ENCODE results near the gene SERGEF.

SERGEF gene

DNA sequence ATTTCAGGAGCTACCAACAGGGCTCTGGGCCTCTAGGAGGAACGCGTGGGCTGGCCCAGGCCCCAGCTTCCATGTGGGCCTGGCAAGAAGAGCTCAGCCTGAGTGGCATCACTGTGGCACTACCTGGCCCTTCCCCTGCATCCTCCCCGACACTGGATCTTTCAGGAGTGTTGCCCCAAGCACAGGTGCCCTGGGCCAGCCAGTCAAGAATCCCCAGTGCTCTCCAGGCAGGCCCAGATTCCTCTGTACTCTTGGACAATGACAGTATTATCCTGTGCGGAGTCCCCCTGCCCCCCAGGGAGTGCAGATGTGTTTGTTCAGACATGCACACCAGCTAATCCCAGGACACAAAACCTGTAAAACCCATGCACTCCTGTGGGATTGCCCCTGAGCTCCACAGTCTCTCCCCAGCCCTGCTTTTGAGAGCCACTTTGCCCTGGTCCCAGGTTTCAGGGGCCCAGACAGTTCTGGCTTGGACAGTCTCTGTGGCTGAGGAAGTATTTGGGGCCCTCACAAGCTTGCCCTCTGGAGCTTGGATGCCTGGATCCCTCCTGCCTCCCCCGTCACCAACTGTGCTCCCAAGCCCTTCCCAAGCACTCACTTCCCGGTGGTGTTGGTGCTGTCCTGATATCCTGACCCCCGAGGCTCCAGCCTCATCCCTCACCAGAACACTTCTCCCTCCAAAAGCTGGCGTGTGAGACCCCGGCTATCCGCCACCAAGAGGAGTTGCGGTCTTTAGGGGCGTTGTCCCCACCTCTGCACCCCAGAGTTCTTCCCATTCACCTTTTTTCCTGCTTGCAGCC is 238.4 kb downstream of the SERGEF start:
- Histone ChIP-seq H3K9ac (ENCODE audit: low read length) (no peak overlapping the region), H3K56ac (ENCODE audit: low read length) (no peak overlapping the region), H3K27me3 (ENCODE audit: insufficient read depth, low read length, poor library complexity) (no peaks in the 10 kb centered on the region), H4K8ac (ENCODE audit: low read depth, low read length) (no peak overlapping the region), H4K5ac (ENCODE audit: low read length) (no peak overlapping the region), H3K4ac (ENCODE audit: low read depth, low read length) (no peak overlapping the region), H3K4me2 (ENCODE audit: low read length) (no peak overlapping the region), H3K18ac (ENCODE audit: low read length) (no peak overlapping the region), H2BK120ac (ENCODE audit: low read depth, low read length) (no peak overlapping the region), H3K27ac (ENCODE audit: low read depth, low read length) (no peak overlapping the region), H3K4me3 (ENCODE audit: low read length) (no peak overlapping the region), H3K79me2 (ENCODE audit: control insufficient read depth, insufficient read depth, low read length) (no peaks in the 10 kb centered on the region), H3K36me3 (ENCODE audit: control insufficient read depth, insufficient read depth, low read length) (no peaks in the 10 kb centered on the region), H2BK15ac (replicated peaks; ENCODE audit: low read depth) (no peak overlapping the region), H2BK5ac (ENCODE audit: low read length) (no peak overlapping the region), H3K23ac (ENCODE audit: low read length) (no peak overlapping the region), H3K79me1 (ENCODE audit: low read length) (no peaks in the 10 kb centered on the region), H3K4me1 (ENCODE audit: control insufficient read depth, low read depth, low read length) (no peaks in the 10 kb centered on the region), H2AK5ac (ENCODE audit: low read length) (no peak overlapping the region)
- WGBS (ENCODE audit: extremely low coverage, insufficient coverage, low lambda C conversion rate) = no CpG with 5 or more reads among the region's 12 CpGs
- no peak for DNase-seq

DNA sequence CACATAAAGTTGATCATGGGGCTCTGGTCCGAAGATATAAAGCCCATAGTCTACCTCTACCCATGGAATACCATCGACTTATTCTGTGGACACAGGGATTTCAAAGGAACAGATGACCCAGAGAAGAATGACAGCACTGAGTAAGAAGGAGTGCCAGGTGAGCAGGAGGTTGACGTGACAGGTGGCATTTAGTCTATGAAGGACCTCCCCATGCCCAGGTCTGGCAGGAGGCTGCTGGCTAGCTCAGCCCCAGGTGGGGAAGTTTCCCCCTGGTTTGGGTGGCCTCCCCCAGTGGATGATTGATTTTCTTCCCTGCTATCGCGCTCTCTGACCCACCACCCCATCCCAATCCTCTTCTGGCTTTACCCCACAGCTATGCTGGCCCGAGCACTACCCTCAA is 239.2 kb downstream of the SERGEF start:
- no peak for DNase-seq
- Histone ChIP-seq H3K79me2 (ENCODE audit: control insufficient read depth, insufficient read depth, low read length) (no peaks in the 10 kb centered on the region), H2BK15ac (replicated peaks; ENCODE audit: low read depth) (no peak overlapping the region)

DNA sequence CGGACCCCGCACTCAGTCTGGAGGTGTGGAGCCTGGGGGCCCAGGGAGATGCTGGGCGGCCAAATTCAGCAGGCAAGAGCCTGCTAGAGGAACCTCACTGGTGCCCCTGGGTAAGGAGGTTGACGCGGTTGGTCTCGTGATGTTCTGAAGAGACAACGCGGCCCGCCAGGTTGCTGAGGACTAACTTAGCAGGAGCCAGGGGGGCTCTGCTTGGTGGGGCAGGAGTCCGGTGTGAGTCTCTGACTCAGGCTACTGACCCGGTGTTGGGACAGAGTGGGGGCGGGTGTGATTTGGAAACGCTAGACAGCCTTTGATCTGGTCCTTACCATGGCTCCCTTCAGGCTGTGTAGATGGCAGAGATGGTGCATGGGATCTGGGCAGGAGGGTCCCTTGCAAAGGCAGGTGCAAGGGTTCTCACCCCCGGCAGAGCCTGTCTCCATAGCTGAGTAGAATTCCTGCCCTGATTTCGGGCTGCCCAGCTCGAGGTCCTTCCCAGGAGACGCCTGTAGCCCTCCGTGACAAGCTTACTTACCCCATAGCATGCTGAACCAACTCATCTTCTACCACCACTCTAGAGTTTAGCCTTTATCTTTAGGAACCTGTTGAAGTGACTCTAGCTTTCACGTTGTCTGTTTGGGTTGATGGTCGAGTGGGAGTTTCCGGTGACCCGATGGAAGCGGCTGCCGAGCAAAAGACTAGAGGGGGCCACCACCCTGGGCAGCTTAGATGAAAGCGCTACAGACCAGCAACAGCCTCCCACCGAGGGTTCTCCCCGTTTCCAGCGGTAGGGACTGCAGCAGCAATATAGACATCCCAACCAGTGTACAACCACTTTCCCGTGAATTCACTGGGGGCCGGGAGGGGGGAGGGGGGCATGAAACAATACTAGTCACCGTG is 239.9 kb downstream of the SERGEF start:
- Histone ChIP-seq H2AK5ac (ENCODE audit: low read length) (no peak overlapping the region), H4K5ac (ENCODE audit: low read length) (no peak overlapping the region), H2BK15ac (replicated peaks; ENCODE audit: low read depth) (no peak overlapping the region), H3K56ac (ENCODE audit: low read length) (no peak overlapping the region), H3K79me2 (ENCODE audit: control insufficient read depth, insufficient read depth, low read length) (no peaks in the 10 kb centered on the region), H3K23ac (ENCODE audit: low read length) (no peak overlapping the region), H3K4me1 (ENCODE audit: control insufficient read depth, low read depth, low read length) (no peaks in the 10 kb centered on the region), H3K18ac (ENCODE audit: low read length) (no peak overlapping the region), H3K27me3 (ENCODE audit: insufficient read depth, low read length, poor library complexity) (no peaks in the 10 kb centered on the region), H3K79me1 (ENCODE audit: low read length) (no peaks in the 10 kb centered on the region), H2BK120ac (ENCODE audit: low read depth, low read length) (no peak overlapping the region), H3K4ac (ENCODE audit: low read depth, low read length) (no peak overlapping the region), H3K36me3 (ENCODE audit: control insufficient read depth, insufficient read depth, low read length) (no peaks in the 10 kb centered on the region), H3K4me3 (ENCODE audit: low read length) (no peak overlapping the region), H4K8ac (ENCODE audit: low read depth, low read length) (no peak overlapping the region), H3K27ac (ENCODE audit: low read depth, low read length) (no peak overlapping the region), H2BK5ac (ENCODE audit: low read length) (no peak overlapping the region), H3K4me2 (ENCODE audit: low read length) (no peak overlapping the region), H3K9ac (ENCODE audit: low read length) (no peak overlapping the region)
- DNase-seq = no peak
- WGBS (ENCODE audit: extremely low coverage, insufficient coverage, low lambda C conversion rate) = no CpG with 5 or more reads among the region's 31 CpGs

More for the DNA sequence above, 239.2 kb downstream of the SERGEF start:
- Histone ChIP-seq H3K4me3 (ENCODE audit: low read length) (no peak overlapping the region), H3K4ac (ENCODE audit: low read depth, low read length) (no peak overlapping the region), H4K8ac (ENCODE audit: low read depth, low read length) (no peak overlapping the region), H3K56ac (ENCODE audit: low read length) (no peak overlapping the region), H3K23ac (ENCODE audit: low read length) (no peak overlapping the region), H3K79me1 (ENCODE audit: low read length) (no peaks in the 10 kb centered on the region), H3K36me3 (ENCODE audit: control insufficient read depth, insufficient read depth, low read length) (no peaks in the 10 kb centered on the region), H2BK5ac (ENCODE audit: low read length) (no peak overlapping the region), H4K5ac (ENCODE audit: low read length) (no peak overlapping the region), H2AK5ac (ENCODE audit: low read length) (no peak overlapping the region), H2BK120ac (ENCODE audit: low read depth, low read length) (no peak overlapping the region), H3K9ac (ENCODE audit: low read length) (no peak overlapping the region), H3K27me3 (ENCODE audit: insufficient read depth, low read length, poor library complexity) (no peaks in the 10 kb centered on the region), H3K18ac (ENCODE audit: low read length) (no peak overlapping the region), H3K4me2 (ENCODE audit: low read length) (no peak overlapping the region), H3K27ac (ENCODE audit: low read depth, low read length) (no peak overlapping the region), H3K4me1 (ENCODE audit: control insufficient read depth, low read depth, low read length) (no peaks in the 10 kb centered on the region)
- no CpG with 5 or more reads among the region's 6 CpGs for WGBS (ENCODE audit: extremely low coverage, insufficient coverage, low lambda C conversion rate)

DNA sequence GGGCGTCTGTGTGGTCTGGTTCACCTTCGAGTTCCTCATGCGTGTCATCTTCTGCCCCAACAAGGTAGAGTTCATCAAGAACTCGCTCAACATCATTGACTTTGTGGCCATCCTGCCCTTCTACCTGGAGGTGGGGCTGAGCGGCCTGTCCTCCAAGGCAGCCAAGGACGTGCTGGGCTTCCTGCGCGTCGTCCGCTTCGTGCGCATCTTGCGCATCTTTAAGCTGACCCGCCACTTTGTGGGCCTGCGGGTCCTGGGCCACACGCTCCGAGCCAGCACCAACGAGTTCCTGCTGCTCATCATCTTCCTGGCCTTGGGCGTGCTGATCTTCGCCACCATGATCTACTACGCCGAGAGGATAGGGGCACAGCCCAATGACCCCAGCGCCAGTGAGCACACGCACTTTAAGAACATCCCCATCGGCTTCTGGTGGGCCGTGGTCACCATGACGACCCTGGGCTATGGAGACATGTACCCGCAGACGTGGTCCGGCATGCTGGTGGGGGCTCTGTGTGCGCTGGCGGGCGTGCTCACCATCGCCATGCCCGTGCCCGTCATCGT is 240.9 kb downstream of the SERGEF start:
- Histone ChIP-seq H3K23ac (ENCODE audit: low read length) (no peak overlapping the region), H2AK5ac (ENCODE audit: low read length) (no peak overlapping the region), H3K4me3 (ENCODE audit: low read length) (no peak overlapping the region), H3K27me3 (ENCODE audit: insufficient read depth, low read length, poor library complexity) (no peaks in the 10 kb centered on the region), H3K56ac (ENCODE audit: low read length) (no peak overlapping the region), H3K79me2 (ENCODE audit: control insufficient read depth, insufficient read depth, low read length) (no peaks in the 10 kb centered on the region), H4K8ac (ENCODE audit: low read depth, low read length) (no peak overlapping the region), H3K27ac (ENCODE audit: low read depth, low read length) (no peak overlapping the region), H2BK15ac (replicated peaks; ENCODE audit: low read depth) (no peak overlapping the region), H4K5ac (ENCODE audit: low read length) (no peak overlapping the region), H3K36me3 (ENCODE audit: control insufficient read depth, insufficient read depth, low read length) (no peaks in the 10 kb centered on the region), H3K18ac (ENCODE audit: low read length) (no peak overlapping the region), H3K9ac (ENCODE audit: low read length) (no peak overlapping the region), H3K79me1 (ENCODE audit: low read length) (no peaks in the 10 kb centered on the region), H3K4me1 (ENCODE audit: control insufficient read depth, low read depth, low read length) (no peaks in the 10 kb centered on the region), H2BK5ac (ENCODE audit: low read length) (no peak overlapping the region), H3K4ac (ENCODE audit: low read depth, low read length) (no peak overlapping the region), H2BK120ac (ENCODE audit: low read depth, low read length) (no peak overlapping the region), H3K4me2 (ENCODE audit: low read length) (no peak overlapping the region)
- no CpG with 5 or more reads among the region's 37 CpGs for WGBS (ENCODE audit: extremely low coverage, insufficient coverage, low lambda C conversion rate)
- DNase-seq = no peak

DNA sequence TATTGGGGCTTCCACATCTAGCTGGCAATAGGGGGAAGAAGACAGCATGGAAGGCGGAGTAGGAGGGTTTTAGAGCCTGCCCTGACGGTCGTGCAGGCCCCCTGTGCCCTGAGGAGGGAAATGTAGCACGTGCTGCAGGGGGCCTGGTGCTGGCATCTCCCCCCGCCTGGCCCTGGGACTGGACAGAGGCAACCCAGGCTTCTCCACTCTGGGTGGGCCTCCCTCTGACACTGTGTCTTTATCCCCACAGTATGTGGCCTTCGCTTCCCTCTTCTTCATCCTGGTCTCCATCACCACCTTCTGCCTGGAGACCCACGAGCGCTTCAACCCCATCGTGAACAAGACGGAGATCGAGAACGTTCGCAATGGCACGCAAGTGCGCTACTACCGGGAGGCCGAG is 241.4 kb downstream of the SERGEF start:
- Histone ChIP-seq H2BK5ac (ENCODE audit: low read length) (no peak overlapping the region), H3K56ac (ENCODE audit: low read length) (no peak overlapping the region), H3K4me1 (ENCODE audit: control insufficient read depth, low read depth, low read length) (no peaks in the 10 kb centered on the region), H2BK120ac (ENCODE audit: low read depth, low read length) (no peak overlapping the region), H3K18ac (ENCODE audit: low read length) (no peak overlapping the region), H2BK15ac (replicated peaks; ENCODE audit: low read depth) (no peak overlapping the region), H3K27ac (ENCODE audit: low read depth, low read length) (no peak overlapping the region), H3K79me2 (ENCODE audit: control insufficient read depth, insufficient read depth, low read length) (no peaks in the 10 kb centered on the region), H2AK5ac (ENCODE audit: low read length) (no peak overlapping the region), H4K5ac (ENCODE audit: low read length) (no peak overlapping the region), H3K9ac (ENCODE audit: low read length) (no peak overlapping the region), H3K4ac (ENCODE audit: low read depth, low read length) (no peak overlapping the region), H3K23ac (ENCODE audit: low read length) (no peak overlapping the region), H3K4me3 (ENCODE audit: low read length) (no peak overlapping the region), H4K8ac (ENCODE audit: low read depth, low read length) (no peak overlapping the region), H3K4me2 (ENCODE audit: low read length) (no peak overlapping the region), H3K36me3 (ENCODE audit: control insufficient read depth, insufficient read depth, low read length) (no peaks in the 10 kb centered on the region), H3K27me3 (ENCODE audit: insufficient read depth, low read length, poor library complexity) (no peaks in the 10 kb centered on the region), H3K79me1 (ENCODE audit: low read length) (no peaks in the 10 kb centered on the region)
- DNase-seq = no peak
- no CpG with 5 or more reads among the region's 17 CpGs for WGBS (ENCODE audit: extremely low coverage, insufficient coverage, low lambda C conversion rate)

Data from mesendoderm (in vitro differentiated cells).